Esophagus squamous epithelium (tissue), 4 donors: ENCODE results near the gene FAH.

Source experiments
- POLR2A ChIP-seq, 4 donors: fragments of 450-650 bp; IDR thresholded peaks; one replicate each; pipeline ENCODE4 v1.6.1; 2017; ENCODE audit warnings: antibody characterized with exemption in 4 of 4, mild to moderate bottlenecking in 4 of 4, moderate library complexity in 3 of 4
- TF ChIP-seq, protein P1 (sequence below), 6 experiments: fragments of 450-650 bp in 4 of 6; fragments of 200-600 bp in 2 of 6; sonication (generic) in 2 of 6; IDR thresholded peaks; one replicate each; pipeline ENCODE4 v1.5.1; 2016 to 2019; ENCODE audit warnings: antibody characterized with exemption in 6 of 6, mild to moderate bottlenecking in 4 of 6, moderate library complexity in 4 of 6

DNA sequence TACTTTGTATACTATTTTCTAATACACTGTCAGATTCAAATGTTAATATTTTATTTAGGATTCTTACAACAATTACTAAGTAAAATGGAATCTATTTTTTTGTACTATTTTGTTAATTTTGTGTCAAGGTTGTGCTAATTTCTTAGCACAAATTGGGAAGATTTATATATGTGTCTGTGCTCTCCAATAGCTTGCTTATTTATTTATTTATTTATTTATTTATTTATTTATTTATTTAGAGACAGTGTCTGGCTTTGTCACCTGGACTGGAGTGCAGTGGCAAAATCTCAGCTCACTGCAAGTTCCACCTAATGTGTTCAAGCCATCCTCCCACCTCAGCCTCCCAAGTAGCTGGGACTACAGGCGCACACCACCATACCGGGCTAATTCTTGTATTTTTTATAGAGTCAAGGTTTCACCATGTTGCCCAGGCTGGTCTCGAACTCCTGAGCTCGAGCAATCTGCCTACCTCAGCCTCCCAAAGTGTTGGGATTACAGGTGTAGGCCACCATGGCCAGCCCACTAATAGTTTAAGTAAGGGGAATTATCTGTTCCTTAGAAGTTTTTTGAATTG, 64.6 kb downstream of the FAH start:
- TF ChIP-seq, protein P1, sequence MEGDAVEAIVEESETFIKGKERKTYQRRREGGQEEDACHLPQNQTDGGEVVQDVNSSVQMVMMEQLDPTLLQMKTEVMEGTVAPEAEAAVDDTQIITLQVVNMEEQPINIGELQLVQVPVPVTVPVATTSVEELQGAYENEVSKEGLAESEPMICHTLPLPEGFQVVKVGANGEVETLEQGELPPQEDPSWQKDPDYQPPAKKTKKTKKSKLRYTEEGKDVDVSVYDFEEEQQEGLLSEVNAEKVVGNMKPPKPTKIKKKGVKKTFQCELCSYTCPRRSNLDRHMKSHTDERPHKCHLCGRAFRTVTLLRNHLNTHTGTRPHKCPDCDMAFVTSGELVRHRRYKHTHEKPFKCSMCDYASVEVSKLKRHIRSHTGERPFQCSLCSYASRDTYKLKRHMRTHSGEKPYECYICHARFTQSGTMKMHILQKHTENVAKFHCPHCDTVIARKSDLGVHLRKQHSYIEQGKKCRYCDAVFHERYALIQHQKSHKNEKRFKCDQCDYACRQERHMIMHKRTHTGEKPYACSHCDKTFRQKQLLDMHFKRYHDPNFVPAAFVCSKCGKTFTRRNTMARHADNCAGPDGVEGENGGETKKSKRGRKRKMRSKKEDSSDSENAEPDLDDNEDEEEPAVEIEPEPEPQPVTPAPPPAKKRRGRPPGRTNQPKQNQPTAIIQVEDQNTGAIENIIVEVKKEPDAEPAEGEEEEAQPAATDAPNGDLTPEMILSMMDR (IDR thresholded peaks at IDR 0.05), result no peak
- no peak for TF ChIP-seq POLR2A (IDR thresholded peaks at IDR 0.05)
